PFSK-1 (cell line): Measurements from ENCODE around the gene UBE2QL1.

Experiments
- FOXP2 ChIP-seq: optimal IDR thresholded peaks from 2 replicates; pipeline ENCODE3; 2011; ENCODE audit warnings: borderline replicate concordance, control low read depth, inconsistent platforms; ENCODE audit not compliant: insufficient read depth; ENCODE audit errors: extremely low read length, extremely low read depth
- POLR2AphosphoS5 ChIP-seq: IDR thresholded peaks from 2 replicates; pipeline ENCODE4 v1.6.1; 2012; ENCODE audit warnings: low read depth, mild to moderate bottlenecking, control low read depth, low read length, moderate library complexity
- SIN3A ChIP-seq: IDR thresholded peaks from 2 replicates; pipeline ENCODE4 v1.6.1; 2012; ENCODE audit warnings: mild to moderate bottlenecking, low read length, moderate library complexity, borderline replicate concordance; ENCODE audit not compliant: insufficient read depth
- TAF1 ChIP-seq: IDR thresholded peaks from 2 replicates; pipeline ENCODE4 v1.6.1; 2012; ENCODE audit warnings: low read length, control low read depth, borderline replicate concordance; ENCODE audit not compliant: insufficient read depth
- TF ChIP-seq, protein P1 (sequence below), 2 experiments: IDR thresholded peaks; 2 replicates each; pipeline versions ENCODE4 v1.6.1 to v1.8.0; 2011 to 2012; ENCODE audit warnings: low read depth in 2 of 2, low read length in 2 of 2, control low read depth in 1 of 2, inconsistent platforms in 1 of 2, mild to moderate bottlenecking in 1 of 2, moderate library complexity in 1 of 2; ENCODE audit not compliant: insufficient read depth in 1 of 2

The UBE2QL1 gene

DNA sequence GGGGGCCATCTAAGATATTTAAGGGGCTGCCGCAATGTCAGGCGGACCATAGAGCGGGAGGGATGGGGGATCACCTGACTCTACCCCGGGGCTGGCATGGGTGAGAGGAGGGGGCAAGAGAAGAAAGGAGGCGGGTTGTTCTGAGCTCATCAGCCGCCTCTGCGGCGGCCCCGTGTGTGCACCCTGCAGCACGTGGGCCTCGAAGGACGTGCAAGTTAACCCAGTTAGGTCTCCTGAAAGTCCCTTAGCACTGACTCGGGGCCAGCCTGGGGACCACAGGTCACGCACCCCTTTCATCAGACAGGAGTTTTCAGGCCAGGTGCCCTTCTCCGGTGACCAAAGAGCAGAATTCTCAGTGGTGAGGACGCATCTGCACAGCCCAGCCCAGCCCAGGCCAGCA lies 58.0 kb downstream of the UBE2QL1 start:
- TF ChIP-seq FOXP2 (no peak), TAF1 (no peak), POLR2AphosphoS5 (no peak), SIN3A (no peak)
- TF ChIP-seq, protein P1, sequence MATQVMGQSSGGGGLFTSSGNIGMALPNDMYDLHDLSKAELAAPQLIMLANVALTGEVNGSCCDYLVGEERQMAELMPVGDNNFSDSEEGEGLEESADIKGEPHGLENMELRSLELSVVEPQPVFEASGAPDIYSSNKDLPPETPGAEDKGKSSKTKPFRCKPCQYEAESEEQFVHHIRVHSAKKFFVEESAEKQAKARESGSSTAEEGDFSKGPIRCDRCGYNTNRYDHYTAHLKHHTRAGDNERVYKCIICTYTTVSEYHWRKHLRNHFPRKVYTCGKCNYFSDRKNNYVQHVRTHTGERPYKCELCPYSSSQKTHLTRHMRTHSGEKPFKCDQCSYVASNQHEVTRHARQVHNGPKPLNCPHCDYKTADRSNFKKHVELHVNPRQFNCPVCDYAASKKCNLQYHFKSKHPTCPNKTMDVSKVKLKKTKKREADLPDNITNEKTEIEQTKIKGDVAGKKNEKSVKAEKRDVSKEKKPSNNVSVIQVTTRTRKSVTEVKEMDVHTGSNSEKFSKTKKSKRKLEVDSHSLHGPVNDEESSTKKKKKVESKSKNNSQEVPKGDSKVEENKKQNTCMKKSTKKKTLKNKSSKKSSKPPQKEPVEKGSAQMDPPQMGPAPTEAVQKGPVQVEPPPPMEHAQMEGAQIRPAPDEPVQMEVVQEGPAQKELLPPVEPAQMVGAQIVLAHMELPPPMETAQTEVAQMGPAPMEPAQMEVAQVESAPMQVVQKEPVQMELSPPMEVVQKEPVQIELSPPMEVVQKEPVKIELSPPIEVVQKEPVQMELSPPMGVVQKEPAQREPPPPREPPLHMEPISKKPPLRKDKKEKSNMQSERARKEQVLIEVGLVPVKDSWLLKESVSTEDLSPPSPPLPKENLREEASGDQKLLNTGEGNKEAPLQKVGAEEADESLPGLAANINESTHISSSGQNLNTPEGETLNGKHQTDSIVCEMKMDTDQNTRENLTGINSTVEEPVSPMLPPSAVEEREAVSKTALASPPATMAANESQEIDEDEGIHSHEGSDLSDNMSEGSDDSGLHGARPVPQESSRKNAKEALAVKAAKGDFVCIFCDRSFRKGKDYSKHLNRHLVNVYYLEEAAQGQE (IDR thresholded peaks at IDR 0.05; ENCODE audit: insufficient read depth in 1 of 2, low read depth in 2 of 2, low read length in 2 of 2): no peak

DNA sequence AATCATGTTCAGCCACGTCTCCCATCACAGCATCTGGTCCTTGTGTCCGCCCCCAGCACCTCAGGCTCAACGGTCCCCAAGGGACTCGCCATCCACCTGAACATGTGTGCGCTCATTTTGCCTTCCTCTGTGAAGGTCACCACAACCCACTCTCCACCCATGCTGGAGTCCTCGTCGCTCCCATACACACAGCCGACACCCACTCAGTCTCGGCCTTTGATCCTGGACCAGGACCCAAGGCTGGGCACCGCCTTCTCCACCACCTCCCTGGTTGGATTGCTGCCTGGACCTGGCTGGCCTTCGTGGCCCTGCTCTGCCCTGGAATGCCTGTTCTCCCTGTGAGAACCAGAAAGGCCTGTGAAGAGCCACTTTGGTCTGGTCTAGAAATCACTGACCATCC lies 60.3 kb downstream of the UBE2QL1 start:
- TF ChIP-seq, protein P1 (IDR thresholded peaks at IDR 0.05; ENCODE audit: insufficient read depth in 1 of 2, low read depth in 2 of 2, low read length in 2 of 2): no peak
- TF ChIP-seq SIN3A (no peak), TAF1 (no peak), FOXP2 (no peak), POLR2AphosphoS5 (no peak)

DNA sequence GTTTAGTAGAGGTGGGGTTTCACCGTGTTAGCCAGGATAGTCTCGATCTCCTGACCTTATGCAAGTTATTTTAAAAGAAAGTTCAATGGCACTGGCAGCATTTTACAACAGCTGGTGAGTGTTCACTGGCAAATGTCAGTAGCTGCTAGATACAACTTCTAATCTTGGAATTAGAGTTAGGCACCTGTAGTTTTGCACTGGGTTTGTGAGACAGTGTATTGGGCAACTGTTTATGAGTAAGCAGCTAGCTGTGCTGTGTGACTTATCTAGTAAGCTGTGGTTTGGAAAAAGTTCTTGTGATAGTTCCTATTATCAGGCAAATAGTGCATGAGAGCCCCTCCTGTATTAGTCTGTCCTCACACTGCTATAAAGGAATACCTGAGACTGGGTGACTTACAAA lies 61.5 kb downstream of the UBE2QL1 start:
- TF ChIP-seq POLR2AphosphoS5 (no peak), SIN3A (no peak), TAF1 (no peak), FOXP2 (no peak)
- TF ChIP-seq, protein P1 (IDR thresholded peaks at IDR 0.05; ENCODE audit: insufficient read depth in 1 of 2, low read depth in 2 of 2, low read length in 2 of 2): no peak

DNA sequence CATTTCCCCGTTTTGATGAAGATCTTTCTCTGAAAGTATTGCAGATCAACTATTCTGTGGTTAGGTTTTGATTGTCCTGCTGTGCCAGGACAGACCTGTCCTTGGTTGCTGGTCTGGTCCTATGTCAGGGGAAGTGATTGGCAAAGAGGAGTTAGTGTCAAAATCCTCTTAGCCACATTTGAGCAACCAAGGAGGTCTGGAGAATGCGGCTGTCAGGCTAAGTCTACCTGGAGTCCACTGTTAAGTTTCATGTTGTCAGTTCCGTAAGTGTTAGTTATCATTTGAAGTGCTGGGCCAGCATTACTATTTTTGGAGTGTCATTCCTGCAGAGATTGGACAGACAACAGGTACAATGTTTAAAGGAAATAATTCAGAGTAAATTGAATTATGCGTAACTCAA lies 62.3 kb downstream of the UBE2QL1 start:
- TF ChIP-seq, protein P1 (IDR thresholded peaks at IDR 0.05; ENCODE audit: insufficient read depth in 1 of 2, low read depth in 2 of 2, low read length in 2 of 2): no peak
- no peak for TF ChIP-seq TAF1
- no peak for TF ChIP-seq POLR2AphosphoS5
- TF ChIP-seq SIN3A: no peak
- no peak for TF ChIP-seq FOXP2

DNA sequence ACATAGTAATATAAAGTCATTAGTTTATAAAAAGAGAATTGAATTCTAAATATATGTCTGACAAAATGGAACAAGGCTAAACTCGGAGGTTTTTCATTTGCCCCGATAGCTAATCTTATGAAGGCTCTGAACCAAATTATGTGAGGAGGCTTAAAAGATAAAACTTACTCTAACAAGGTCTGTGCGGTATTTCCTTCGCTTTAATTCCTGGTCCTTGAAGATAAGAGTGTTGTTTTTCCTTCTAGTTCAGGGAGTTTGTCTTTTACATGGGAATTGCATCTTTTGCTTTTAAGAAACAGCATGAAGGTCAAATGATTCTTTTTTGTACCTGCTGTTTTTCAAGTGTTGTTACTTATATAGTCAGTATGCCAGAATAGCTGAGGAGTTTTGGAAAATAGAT lies 68.2 kb downstream of the UBE2QL1 start:
- TF ChIP-seq TAF1: no peak
- TF ChIP-seq, protein P1 (IDR thresholded peaks at IDR 0.05; ENCODE audit: insufficient read depth in 1 of 2, low read depth in 2 of 2, low read length in 2 of 2): no peak
- TF ChIP-seq POLR2AphosphoS5: no peak
- no peak for TF ChIP-seq SIN3A
- TF ChIP-seq FOXP2: no peak
